HK-2 (cell line): Measurements from ENCODE around the gene ZG16.
A peak's percentile ranks its signal among the peaks of the same experiment; 100 is the strongest.
"Not testable (repeated sequence)": the region's sequence is repeated elsewhere in the genome, so short reads cannot be mapped to it uniquely, and the experiment has no call there.

Experiments used
- DNase-seq: peaks from one replicate; pipeline ENCODE4 v3.0.0-alpha.2; 2018; ENCODE audit not compliant: unreplicated experiment

ZG16 gene

GRCh38 chr16:29777576-29778350 lies at the start of gene ZG16:
TSS of gene ZG16 (plus strand) at chr16:29778256. CDS start at chr16:29779267, 1,011 bp downstream.
- no peak for DNase-seq

GRCh38 chr16:29729116-29729521 lies 48.9 kb upstream of the ZG16 start:
- DNase-seq, result peak; percentile 5

- DNase-seq, result no peak
Observed at GRCh38 chr16:29730649-29731048, 47.4 kb upstream of the ZG16 start.

GRCh38 chr16:29731768-29732601 lies 46.1 kb upstream of the ZG16 start:
- DNase-seq, result not testable (repeated sequence)

GRCh38 chr16:29734786-29735185 lies 43.3 kb upstream of the ZG16 start:
- no peak for DNase-seq

GRCh38 chr16:29736112-29736511 lies 41.9 kb upstream of the ZG16 start:
- no peak for DNase-seq

- DNase-seq, result no peak
Observed at GRCh38 chr16:29736764-29737163, 41.3 kb upstream of the ZG16 start.

- no peak for DNase-seq
Observed at GRCh38 chr16:29737713-29738112, 40.3 kb upstream of the ZG16 start.

GRCh38 chr16:29738514-29738913 lies 39.5 kb upstream of the ZG16 start:
- no peak for DNase-seq

- DNase-seq, result not testable (repeated sequence)
Observed at GRCh38 chr16:29739927-29740629, 38.0 kb upstream of the ZG16 start.

GRCh38 chr16:29740630-29741015 lies 37.4 kb upstream of the ZG16 start:
- not testable (repeated sequence) for DNase-seq

GRCh38 chr16:29742683-29743275 lies 35.3 kb upstream of the ZG16 start:
- DNase-seq, result no peak

- no peak for DNase-seq
Observed at GRCh38 chr16:29743475-29743826, 34.6 kb upstream of the ZG16 start.

GRCh38 chr16:29743827-29744531 lies 34.1 kb upstream of the ZG16 start:
- no peak for DNase-seq

GRCh38 chr16:29744541-29745101 lies 33.4 kb upstream of the ZG16 start:
- DNase-seq, result no peak

GRCh38 chr16:29745121-29745852 lies 32.8 kb upstream of the ZG16 start:
- no peak for DNase-seq

- DNase-seq, result no peak
Observed at GRCh38 chr16:29745853-29746345, 32.2 kb upstream of the ZG16 start, which contains the start of gene C16orf54. TSS of gene C16orf54 (minus strand) at chr16:29745990. CDS start at chr16:29744951, 1,039 bp downstream.

GRCh38 chr16:29746518-29746917 lies 31.5 kb upstream of the ZG16 start:
- not testable (repeated sequence) for DNase-seq

- no peak for DNase-seq
Observed at GRCh38 chr16:29747947-29748759, 29.9 kb upstream of the ZG16 start.
